HCT116 (cell line): ENCODE results near the gene OTOA. TPM values are rescaled to one million over a fixed set of nuclear protein-coding genes. Genes with fewer than 3 reads are reported as not detected.

Experiments used
- ATAC-seq: fragments of 200-7000 bp; cut with Tn5 transposase; 2 replicates; pipeline ENCODE4 v1.9.1; 2020; ENCODE audit warnings: mild to moderate bottlenecking, moderate library complexity
- BruUV-seq: library from RNA; stranded (reverse); fragments of 400-500 nt; replicated peaks from 2 replicates; lab custom pipeline; 2021; lab: Mats Ljungman, UMichigan
- CTCF ChIA-PET: fragments of 300-600 bp; sonication (Branson Sonifier 250); formaldehyde crosslinking; loops from one replicate; lab custom pipeline; 2021; ENCODE audit warnings: antibody characterized with exemption; lab: Charles Lee
- POLR2A ChIA-PET: fragments of 300-600, 350-600 bp; sonication (Branson Sonifier 250); formaldehyde crosslinking; loops from one replicate; lab custom pipeline; 2021; ENCODE audit warnings: antibody characterized with exemption; lab: Charles Lee
- RAD21 ChIA-PET, 2 experiments: fragments of 300-600 bp; sonication (Branson Sonifier 250); formaldehyde crosslinking; loops; one replicate each; lab custom pipeline; 2023; ENCODE audit warnings: low total read pairs in 2 of 2; ENCODE audit not compliant: uncharacterized antibody in 2 of 2, unreplicated experiment in 2 of 2, low non-redundant PET in 1 of 2; lab: Charles Lee
- DNase-seq: peaks from one replicate; pipeline ENCODE4 v3.0.0-alpha.2; 2010; ENCODE audit warnings: low read depth, low spot score
- H2AFZ ChIP-seq: fragments of 200-600 bp; shearing (Covaris generic), sonication (generic); 2 replicates; pipeline ENCODE4 v1.6.1; 2017; ENCODE audit warnings: low read depth, mixed run types, mixed read lengths, antibody characterized with exemption, low read length; ENCODE audit not compliant: poor library complexity, severe bottlenecking
- H3K27ac ChIP-seq: 2 replicates; pipeline ENCODE4 v1.5.1; 2012; ENCODE audit warnings: low read depth, low read length
- H3K27me3 ChIP-seq: fragments of 200-600 bp; sonication (generic); 2 replicates; pipeline ENCODE4 v1.6.1; 2016; ENCODE audit warnings: mixed run types, low read length, mixed read lengths; ENCODE audit not compliant: insufficient read depth
- H3K36me3 ChIP-seq, 2 experiments: fragments of 200-500 bp in 1 of 2; fragments of 200-600 bp in 1 of 2; sonication (Bioruptor generic) in 1 of 2; sonication (generic) in 1 of 2; 2 replicates each; pipeline versions ENCODE4 v1.5.1 to v1.6.1; 2014 to 2016; ENCODE audit warnings: low read length in 2 of 2, inconsistent platforms in 1 of 2, mixed read lengths in 1 of 2, mixed run types in 1 of 2; ENCODE audit not compliant: insufficient read depth in 2 of 2, control insufficient read depth in 1 of 2
- H3K4me1 ChIP-seq, 2 experiments: fragments of 200-600 bp in 1 of 2; sonication (generic) in 1 of 2; 2 replicates each; pipeline versions ENCODE4 v1.5.1 to v1.6.1; 2012 to 2017; ENCODE audit warnings: low read length in 2 of 2, inconsistent platforms in 1 of 2, mild to moderate bottlenecking in 1 of 2, mixed read lengths in 1 of 2, mixed run types in 1 of 2, moderate library complexity in 1 of 2; ENCODE audit not compliant: insufficient read depth in 2 of 2, control insufficient read depth in 1 of 2
- H3K4me2 ChIP-seq: fragments of 200-600 bp; sonication (generic); 2 replicates; pipeline ENCODE4 v1.6.1; 2017; ENCODE audit warnings: mixed run types, low read length, mixed read lengths
- H3K4me3 ChIP-seq, 2 experiments: fragments of 200-600 bp in 1 of 2; sonication (generic) in 1 of 2; replicated peaks in 1 of 2; 2 replicates each; pipeline ENCODE4 v1.5.1; 2011 to 2016; ENCODE audit warnings: low read length in 2 of 2, control low read depth in 1 of 2, low read depth in 1 of 2, mild to moderate bottlenecking in 1 of 2, mixed read lengths in 1 of 2, mixed run types in 1 of 2
- H3K79me2 ChIP-seq: fragments of 200-600 bp; sonication (generic); 2 replicates; pipeline ENCODE4 v1.6.1; 2017; ENCODE audit warnings: mild to moderate bottlenecking, mixed run types, low read length, moderate library complexity, mixed read lengths; ENCODE audit not compliant: insufficient read depth
- H3K9ac ChIP-seq: fragments of 200-600 bp; sonication (generic); 2 replicates; pipeline ENCODE4 v1.6.1; 2016; ENCODE audit warnings: low read length, mixed read lengths
- H3K9me2 ChIP-seq: fragments of 200-600 bp; sonication (generic), shearing (Covaris generic); 2 replicates; pipeline ENCODE4 v1.6.1; 2017; ENCODE audit warnings: mixed run types, mild to moderate bottlenecking, moderate library complexity; ENCODE audit not compliant: insufficient read depth
- H3K9me3 ChIP-seq, 2 experiments: fragments of 200-500 bp in 1 of 2; fragments of 200-600 bp in 1 of 2; sonication (Bioruptor generic) in 1 of 2; sonication (generic) in 1 of 2; 2 replicates each; pipeline ENCODE4 v1.6.1; 2014 to 2017; ENCODE audit warnings: low read length in 2 of 2, mixed read lengths in 2 of 2, inconsistent platforms in 1 of 2, low read depth in 1 of 2, mild to moderate bottlenecking in 1 of 2, mixed run types in 1 of 2, moderate library complexity in 1 of 2; ENCODE audit not compliant: control insufficient read depth in 1 of 2, insufficient read depth in 1 of 2
- H4K20me1 ChIP-seq: fragments of 200-600 bp; sonication (generic), shearing (Covaris generic); 2 replicates; pipeline ENCODE4 v1.6.1; 2017; ENCODE audit warnings: mixed run types, mild to moderate bottlenecking, moderate library complexity; ENCODE audit not compliant: insufficient read depth
- CTCF ChIP-seq, 3 experiments: fragments of 200-600 bp in 1 of 3; sonication (generic) in 1 of 3; IDR thresholded peaks in 2 of 3; conservative IDR thresholded peaks in 1 of 3; 2 replicates each; pipeline ENCODE4 v1.5.1; 2012 to 2017; ENCODE audit warnings: low read depth in 2 of 3, low read length in 2 of 3, antibody characterized with exemption in 1 of 3, borderline replicate concordance in 1 of 3, control low read depth in 1 of 3, mild to moderate bottlenecking in 1 of 3, mixed read lengths in 1 of 3, mixed run types in 1 of 3, moderate library complexity in 1 of 3; ENCODE audit not compliant: insufficient read depth in 1 of 3
- EGR1 ChIP-seq: IDR thresholded peaks from 2 replicates; pipeline ENCODE4 v1.6.1; 2012; ENCODE audit warnings: low read depth
- ELF1 ChIP-seq: IDR thresholded peaks from 2 replicates; pipeline ENCODE4 v1.6.1; 2012; ENCODE audit warnings: low read depth, borderline replicate concordance
- EZH2phosphoT487 ChIP-seq: fragments of 200-600 bp; IDR thresholded peaks from 2 replicates; pipeline ENCODE4 v1.6.1; 2018; ENCODE audit warnings: antibody characterized with exemption, borderline replicate concordance
- FOSL1 ChIP-seq: IDR thresholded peaks from 2 replicates; pipeline ENCODE4 v1.6.1; 2012; ENCODE audit warnings: low read depth
- JUND ChIP-seq: IDR thresholded peaks from 2 replicates; pipeline ENCODE4 v1.6.1; 2012
- MAX ChIP-seq: IDR thresholded peaks from 2 replicates; pipeline ENCODE4 v1.6.1; 2012
- RAD21 ChIP-seq: IDR thresholded peaks from 2 replicates; pipeline ENCODE4 v1.6.1; 2012; ENCODE audit warnings: low read depth, mild to moderate bottlenecking
- REST ChIP-seq: IDR thresholded peaks from 2 replicates; pipeline ENCODE4 v1.6.1; 2012; ENCODE audit warnings: low read depth
- SIN3A ChIP-seq: IDR thresholded peaks from 2 replicates; pipeline ENCODE4 v1.6.1; 2012; ENCODE audit warnings: low read depth
- SP1 ChIP-seq: IDR thresholded peaks from 2 replicates; pipeline ENCODE4 v1.6.1; 2012; ENCODE audit warnings: low read depth
- SRF ChIP-seq: IDR thresholded peaks from 2 replicates; pipeline ENCODE4 v1.6.1; 2012; ENCODE audit warnings: low read depth
- TCF7L2 ChIP-seq: IDR thresholded peaks from 2 replicates; pipeline ENCODE4 v1.7.0; 2011; ENCODE audit warnings: borderline replicate concordance, inconsistent platforms; ENCODE audit not compliant: insufficient read depth, insufficient read length; ENCODE audit errors: extremely low read depth
- YY1 ChIP-seq: IDR thresholded peaks from 2 replicates; pipeline ENCODE4 v1.6.1; 2011; ENCODE audit warnings: low read length, low read depth, moderate library complexity, mild to moderate bottlenecking; ENCODE audit not compliant: insufficient replicate concordance; ENCODE audit errors: extremely low read depth
- ZBTB33 ChIP-seq: IDR thresholded peaks from 2 replicates; pipeline ENCODE4 v1.6.1; 2011; ENCODE audit warnings: mild to moderate bottlenecking, low read length, moderate library complexity; ENCODE audit not compliant: insufficient replicate concordance; ENCODE audit errors: extremely low read depth
- ZNF274 ChIP-seq: fragments of 200-500 bp; sonication (Bioruptor generic); IDR thresholded peaks from 2 replicates; pipeline ENCODE4 v1.6.1; 2014; ENCODE audit warnings: mild to moderate bottlenecking, low read depth, low read length, inconsistent platforms
- intact Hi-C: fragments of 100-400 bp; cut with micrococcal nuclease; formaldehyde crosslinking; loops from 2 replicates; pipeline ENCODE4 v1.10.0; 2022
- total RNA-seq: library from RNA; stranded (reverse); gene quantifications from one replicate; pipeline ENCODE4 v1.2.1, GENCODE V29; 2021; ENCODE audit not compliant: unreplicated experiment

Gene OTOA
- total RNA-seq, 1 experiment from 2014 or later = not detected

GRCh38 chr16:21637032-21637968, 26.5 kb upstream of the OTOA start:
- Histone ChIP-seq H3K4me3 (no peak overlapping the region), H3K27ac (no peak overlapping the region), H2AFZ (no peak overlapping the region), H3K79me2 (no peaks in the 10 kb centered on the region), H3K4me1 (no peaks in the 10 kb centered on the region), H3K36me3 (no peaks in the 10 kb centered on the region), H3K9ac (no peak overlapping the region), H3K9me3 (no peaks in the 10 kb centered on the region), H4K20me1 (no peaks in the 10 kb centered on the region), H3K4me2 (no peak overlapping the region), H3K9me2 (no peaks in the 10 kb centered on the region), H3K27me3 (no peaks in the 10 kb centered on the region)
- DNase-seq (no peak), ATAC-seq (no peak)
- RAD21 ChIA-PET = no interaction called here
- TF ChIP-seq ZBTB33 (no peak), SIN3A (no peak), EZH2phosphoT487 (no peak), RAD21 (no peak), SP1 (no peak), CTCF (IDR thresholded peaks at IDR 0.05 in 2 of 3, conservative IDR thresholded peaks at IDR 0.05 in 1 of 3; ENCODE audit: borderline replicate concordance in 1 of 3, insufficient read depth in 1 of 3, low read depth in 2 of 3, low read length in 2 of 3) (no peak), FOSL1 (no peak), TCF7L2 (no peak), EGR1 (no peak), JUND (no peak), SRF (no peak), REST (no peak), ELF1 (no peak), MAX (no peak), ZNF274 (no peak), YY1 (no peak)
- POLR2A ChIA-PET = no interaction called here
- no TSS peak for BruUV-seq
- CTCF ChIA-PET = no interaction called here
- intact Hi-C loops = no loop called here
